Measurements from ENCODE around the gene VAV1.
A peak's percentile ranks its signal among the peaks of the same experiment; 100 is the strongest.

- TF ChIP-seq CTCF (tag by site-specific recombination; IDR thresholded peaks at IDR 0.05) (no peak), GLIS2 (tag by site-specific recombination; IDR thresholded peaks at IDR 0.05) (no peak; the same call in 1 of the 2 replicates), ZBTB44 (tag by site-specific recombination; IDR thresholded peaks at IDR 0.05) (no peak), ZNF175 (tag by site-specific recombination; IDR thresholded peaks at IDR 0.05) (no peak), ZNF311 (tag by site-specific recombination; IDR thresholded peaks at IDR 0.05; ENCODE audit: borderline replicate concordance) (no peak), WT1 (tag by site-specific recombination; IDR thresholded peaks at IDR 0.05) (no peak), ZBTB8A (tag by site-specific recombination; IDR thresholded peaks at IDR 0.05) (peak; percentile 38), ZNF391 (tag by site-specific recombination; IDR thresholded peaks at IDR 0.05; ENCODE audit: borderline replicate concordance, low read depth) (no peak), ZNF501 (tag by site-specific recombination; IDR thresholded peaks at IDR 0.05) (no peak), ZNF76 (tag by site-specific recombination; IDR thresholded peaks at IDR 0.05; ENCODE audit: borderline replicate concordance, low read depth) (no peak), ZNF423 (tag by site-specific recombination; IDR thresholded peaks at IDR 0.05) (no peak), REST (tag by site-specific recombination; IDR thresholded peaks at IDR 0.05) (no peak)
Measured at GRCh38 chr19:6739883-6740588, 32.5 kb upstream of the VAV1 start.

Data from HEK293 (cell line).